ENCODE measurements around the gene SUCLG2. TPM values are rescaled to one million over a fixed set of nuclear protein-coding genes. Genes with fewer than 3 reads are reported as not detected.

SUCLG2 gene
- total RNA-seq, 1 donor from 2014 or later, result 20.8 TPM

DNA sequence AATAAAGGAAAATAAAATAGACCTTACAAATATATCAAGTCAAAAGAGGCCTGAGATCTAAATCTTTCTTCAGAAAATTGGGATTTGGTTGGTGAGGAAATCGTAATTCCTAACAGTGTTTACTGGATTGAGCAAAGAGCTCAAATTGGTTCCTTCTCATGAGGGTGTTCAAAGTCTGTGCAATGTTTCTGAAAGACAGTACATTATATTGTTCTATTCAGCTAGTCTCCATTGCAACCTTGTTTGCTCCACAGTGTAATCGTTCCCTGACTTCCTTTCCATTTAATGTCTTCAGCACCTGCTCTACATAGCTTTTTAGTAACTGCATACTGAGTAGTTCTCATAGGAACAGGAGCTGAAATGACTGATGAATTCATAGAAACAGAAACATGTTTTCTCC lies 326.8 kb downstream of the SUCLG2 start:
- Mint-ChIP-seq H3K4me3 (ENCODE audit: unreplicated experiment) (no peak overlapping the region), H3K27ac (ENCODE audit: unreplicated experiment) (no peak overlapping the region), H3K27me3 (ENCODE audit: low read depth, unreplicated experiment) (no peaks in the 10 kb centered on the region), H3K36me3 (ENCODE audit: low read depth, unreplicated experiment) (no peaks in the 10 kb centered on the region), H3K4me1 (ENCODE audit: low read depth, unreplicated experiment) (peaks cover 17% of the 10 kb centered on the region), H3K9me3 (ENCODE audit: unreplicated experiment) (no peaks in the 10 kb centered on the region)
- Histone ChIP-seq H4K20me1 (ENCODE audit: insufficient read depth, low read length) (no peaks in the 10 kb centered on the region), H3K4me3 (ENCODE audit: insufficient read depth, low read depth, low read length) (no peak overlapping the region), H3K9ac (ENCODE audit: low read length) (no peak overlapping the region), H3K79me2 (ENCODE audit: insufficient read depth, low read length) (no peaks in the 10 kb centered on the region), H2AFZ (ENCODE audit: low read depth, low read length) (no peak overlapping the region), H3K27ac (ENCODE audit: low read depth, low read length) (no peak overlapping the region), H3K9me3 (ENCODE audit: insufficient read depth, low read depth, low read length) (peaks cover 2% of the 10 kb centered on the region), H3K4me2 (ENCODE audit: low read length) (no peak overlapping the region), H3K27me3 (ENCODE audit: insufficient read depth, low read length) (no peaks in the 10 kb centered on the region), H3K36me3 (ENCODE audit: insufficient read depth, low read length) (no peaks in the 10 kb centered on the region), H3K4me1 (ENCODE audit: insufficient read depth, low read length) (no peaks in the 10 kb centered on the region)
- TF ChIP-seq, protein P1, sequence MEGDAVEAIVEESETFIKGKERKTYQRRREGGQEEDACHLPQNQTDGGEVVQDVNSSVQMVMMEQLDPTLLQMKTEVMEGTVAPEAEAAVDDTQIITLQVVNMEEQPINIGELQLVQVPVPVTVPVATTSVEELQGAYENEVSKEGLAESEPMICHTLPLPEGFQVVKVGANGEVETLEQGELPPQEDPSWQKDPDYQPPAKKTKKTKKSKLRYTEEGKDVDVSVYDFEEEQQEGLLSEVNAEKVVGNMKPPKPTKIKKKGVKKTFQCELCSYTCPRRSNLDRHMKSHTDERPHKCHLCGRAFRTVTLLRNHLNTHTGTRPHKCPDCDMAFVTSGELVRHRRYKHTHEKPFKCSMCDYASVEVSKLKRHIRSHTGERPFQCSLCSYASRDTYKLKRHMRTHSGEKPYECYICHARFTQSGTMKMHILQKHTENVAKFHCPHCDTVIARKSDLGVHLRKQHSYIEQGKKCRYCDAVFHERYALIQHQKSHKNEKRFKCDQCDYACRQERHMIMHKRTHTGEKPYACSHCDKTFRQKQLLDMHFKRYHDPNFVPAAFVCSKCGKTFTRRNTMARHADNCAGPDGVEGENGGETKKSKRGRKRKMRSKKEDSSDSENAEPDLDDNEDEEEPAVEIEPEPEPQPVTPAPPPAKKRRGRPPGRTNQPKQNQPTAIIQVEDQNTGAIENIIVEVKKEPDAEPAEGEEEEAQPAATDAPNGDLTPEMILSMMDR (IDR thresholded peaks at IDR 0.05; ENCODE audit: insufficient read depth, low read depth, low read length), result no peak
- no peak for TF ChIP-seq EZH2 (IDR thresholded peaks at IDR 0.05; ENCODE audit: insufficient read depth, low read length)
- DNase-seq (ENCODE audit: low read depth) (no peak), FAIRE-seq (no peak)

DNA sequence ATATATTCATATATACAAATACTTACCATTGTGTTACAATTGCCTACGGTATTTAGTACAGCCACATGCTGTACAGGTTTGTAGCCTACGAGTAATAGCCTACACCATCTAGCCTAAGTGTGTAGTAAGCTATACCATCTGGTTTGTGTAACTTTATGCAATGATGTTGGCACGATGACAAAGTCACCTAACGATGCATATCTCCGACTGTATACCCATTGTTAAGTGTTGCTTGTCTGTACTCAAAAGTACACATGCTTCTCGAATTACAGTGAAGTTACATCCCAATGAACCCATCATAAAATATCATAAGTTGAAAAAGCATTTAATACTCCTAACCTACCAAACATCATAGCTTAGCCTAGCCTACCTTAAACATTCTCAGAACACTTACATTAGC lies 329.2 kb downstream of the SUCLG2 start:
- no peaks in the 10 kb centered on the region for H3K79me2 ChIP-seq (ENCODE audit: insufficient read depth, low read length)
- H3K27ac Mint-ChIP-seq (ENCODE audit: unreplicated experiment), result no peak overlapping the region
- no peak overlapping the region for H3K4me3 ChIP-seq (ENCODE audit: insufficient read depth, low read depth, low read length)
- H3K4me3 Mint-ChIP-seq (ENCODE audit: unreplicated experiment), result no peak overlapping the region
- no peaks in the 10 kb centered on the region for H3K36me3 Mint-ChIP-seq (ENCODE audit: low read depth, unreplicated experiment)
- peaks cover 17% of the 10 kb centered on the region for H3K4me1 Mint-ChIP-seq (ENCODE audit: low read depth, unreplicated experiment)
- no peak for DNase-seq (ENCODE audit: low read depth)
- H2AFZ ChIP-seq (ENCODE audit: low read depth, low read length), result no peak overlapping the region
- no peaks in the 10 kb centered on the region for H3K9me3 Mint-ChIP-seq (ENCODE audit: unreplicated experiment)
- no peak for FAIRE-seq
- no peaks in the 10 kb centered on the region for H3K27me3 Mint-ChIP-seq (ENCODE audit: low read depth, unreplicated experiment)
- TF ChIP-seq EZH2 (IDR thresholded peaks at IDR 0.05; ENCODE audit: insufficient read depth, low read length), result no peak
- TF ChIP-seq, protein P1 (IDR thresholded peaks at IDR 0.05; ENCODE audit: insufficient read depth, low read depth, low read length), result no peak
- H3K9ac ChIP-seq (ENCODE audit: low read length), result no peak overlapping the region
- no peak overlapping the region for H3K4me2 ChIP-seq (ENCODE audit: low read length)
- H3K36me3 ChIP-seq (ENCODE audit: insufficient read depth, low read length), result no peaks in the 10 kb centered on the region
- peaks cover 2% of the 10 kb centered on the region for H3K9me3 ChIP-seq (ENCODE audit: insufficient read depth, low read depth, low read length)
- H3K4me1 ChIP-seq (ENCODE audit: insufficient read depth, low read length), result no peaks in the 10 kb centered on the region
- no peaks in the 10 kb centered on the region for H3K27me3 ChIP-seq (ENCODE audit: insufficient read depth, low read length)
- no peaks in the 10 kb centered on the region for H4K20me1 ChIP-seq (ENCODE audit: insufficient read depth, low read length)
- H3K27ac ChIP-seq (ENCODE audit: low read depth, low read length), result no peak overlapping the region
